Keratinocyte (primary cell): ENCODE measurements around the gene TTC13. TPM values are rescaled to one million over a fixed set of nuclear protein-coding genes. Genes with fewer than 3 reads are reported as not detected.

ENCODE experiments used
- DNase-seq: peaks from one replicate; pipeline ENCODE4 v3.0.0-alpha.2; 2011; ENCODE audit warnings: low read depth, missing footprints, low spot score
- FAIRE-seq: peaks from 2 replicates; lab custom pipeline; 2011; peaks lifted over from hg19 to GRCh38; lab: Jason Lieb, UNC
- H2AFZ ChIP-seq: 2 replicates; pipeline ENCODE4 v1.6.0; 2012; ENCODE audit warnings: low read length, control low read depth, inconsistent platforms; ENCODE audit not compliant: control insufficient read depth
- H3K27ac ChIP-seq: 2 replicates; pipeline ENCODE4 v1.5.1; 2011; ENCODE audit warnings: low read length; ENCODE audit not compliant: control insufficient read depth, insufficient read depth
- H3K27me3 ChIP-seq: 3 replicates; pipeline ENCODE4 v1.6.0; 2011; ENCODE audit warnings: low read length; ENCODE audit not compliant: control insufficient read depth, insufficient read depth; ENCODE audit errors: extremely low read depth
- H3K36me3 ChIP-seq, 2 experiments: 2 replicates in 1 of 2; 3 replicates in 1 of 2; pipeline ENCODE4 v1.5.1; 2011; ENCODE audit warnings: low read length in 2 of 2, mild to moderate bottlenecking in 1 of 2; ENCODE audit not compliant: control insufficient read depth in 2 of 2, insufficient read depth in 2 of 2; ENCODE audit errors: extremely low read depth in 1 of 2
- H3K4me1 ChIP-seq: 3 replicates; pipeline ENCODE4 v1.5.1; 2011; ENCODE audit warnings: low read length; ENCODE audit not compliant: control insufficient read depth, insufficient read depth; ENCODE audit errors: extremely low read depth
- H3K4me2 ChIP-seq: 3 replicates; pipeline ENCODE4 v1.6.0; 2011; ENCODE audit warnings: low read depth, low read length; ENCODE audit not compliant: control insufficient read depth, insufficient read depth; ENCODE audit errors: extremely low read depth
- H3K4me3 ChIP-seq, 3 experiments: fragments of 200-600 bp in 1 of 3; sonication (generic) in 1 of 3; 2 replicates in 2 of 3; 3 replicates in 1 of 3; pipeline ENCODE4 v1.5.1; 2011 to 2016; ENCODE audit warnings: low read length in 3 of 3, mild to moderate bottlenecking in 3 of 3, control low read depth in 2 of 3, inconsistent platforms in 1 of 3, low read depth in 1 of 3, mixed read lengths in 1 of 3, mixed run types in 1 of 3, moderate library complexity in 1 of 3; ENCODE audit not compliant: control insufficient read depth in 2 of 3, insufficient read depth in 2 of 3; ENCODE audit errors: extremely low read depth in 1 of 3
- H3K79me2 ChIP-seq: 2 replicates; pipeline ENCODE4 v1.6.0; 2012; ENCODE audit warnings: low read length; ENCODE audit not compliant: control insufficient read depth, insufficient read depth
- H3K9ac ChIP-seq: 3 replicates; pipeline ENCODE4 v1.6.0; 2011; ENCODE audit warnings: low read length; ENCODE audit not compliant: control insufficient read depth, insufficient read depth; ENCODE audit errors: extremely low read depth
- H3K9me1 ChIP-seq: 3 replicates; pipeline ENCODE4 v1.6.0; 2011; ENCODE audit warnings: low read length; ENCODE audit not compliant: control insufficient read depth, insufficient read depth; ENCODE audit errors: extremely low read depth
- H3K9me3 ChIP-seq: 2 replicates; pipeline ENCODE4 v1.5.1; 2012; ENCODE audit warnings: low read depth, low read length; ENCODE audit not compliant: control insufficient read depth
- H4K20me1 ChIP-seq: 3 replicates; pipeline ENCODE4 v1.6.0; 2011; ENCODE audit warnings: low read length; ENCODE audit not compliant: control insufficient read depth, insufficient read depth; ENCODE audit errors: extremely low read depth
- EZH2 ChIP-seq: IDR thresholded peaks from one replicate; pipeline ENCODE4 v1.6.1; 2012; ENCODE audit warnings: inconsistent platforms, mild to moderate bottlenecking, low read length, moderate library complexity
- dilution Hi-C: fragments of 300-500 bp; cut with MboI; formaldehyde crosslinking; loops from one replicate; pipeline ENCODE4 v1.7.0; 2020; ENCODE audit warnings: low sequenced_read_pairs; ENCODE audit not compliant: extremely low pct_ligation_motif_present
- polyA plus RNA-seq, 5 experiments: library from polyadenylated mRNA; depleted of rRNA in 3 of 5; stranded (reverse) in 3 of 5; stranded (forward) in 1 of 5; unstranded in 1 of 5; fragments of >200 nt; gene quantifications; 1 replicate in 1 of 5; 2 replicates in 3 of 5; 3 replicates in 1 of 5; pipeline versions ENCODE4 v1.2.1 to v1.2.3, GENCODE V29; 2011 to 2012; ENCODE audit warnings: missing spikeins in 2 of 5, low read depth in 1 of 5, low replicate concordance in 1 of 5
- TF ChIP-seq, protein P1 (sequence below), 3 experiments: IDR thresholded peaks in 1 of 3; conservative IDR thresholded peaks in 1 of 3; optimal IDR thresholded peaks in 1 of 3; 2 replicates in 2 of 3; 3 replicates in 1 of 3; pipeline versions ENCODE3 to v1.5.1; 2011; ENCODE audit warnings: low read length in 3 of 3, mild to moderate bottlenecking in 3 of 3, moderate library complexity in 2 of 3, control low read depth in 1 of 3, inconsistent platforms in 1 of 3; ENCODE audit not compliant: insufficient read depth in 2 of 3; ENCODE audit errors: extremely low read depth in 1 of 3

TTC13 gene
- polyA plus RNA-seq, 1 donor (not counting 4 experiments of a cell fraction or from before 2014, with no cell fraction given), result 8.3 TPM

DNA sequence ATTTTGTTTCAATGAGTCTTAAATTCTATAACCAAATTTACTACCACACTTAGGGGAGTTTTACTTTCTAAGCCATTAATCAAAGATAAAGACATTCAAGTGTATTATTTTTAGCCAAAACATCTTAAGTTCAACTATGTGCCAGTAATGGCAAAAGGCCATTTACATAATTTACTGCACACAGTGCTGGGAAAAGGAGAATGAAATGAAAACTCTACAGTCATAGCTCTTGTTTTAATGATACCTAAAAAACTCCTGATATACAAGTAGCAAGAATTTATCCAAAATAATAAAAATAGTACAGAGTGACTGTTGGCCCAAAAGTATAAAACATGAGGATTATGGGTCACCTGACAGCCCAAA is 67.9 kb downstream of the TTC13 start:
- dilution Hi-C loops, result no loop called here
- FAIRE-seq, result no peak
- DNase-seq, result no peak
- Histone ChIP-seq H3K79me2 (no peaks in the 10 kb centered on the region), H3K4me1 (no peaks in the 10 kb centered on the region), H3K9me3 (no peaks in the 10 kb centered on the region), H2AFZ (no peak overlapping the region), H3K4me2 (no peak overlapping the region), H3K27ac (no peak overlapping the region), H3K36me3 (peaks cover 0 to 3% of the 10 kb centered on the region in 2 experiments), H3K9ac (no peak overlapping the region), H4K20me1 (no peaks in the 10 kb centered on the region), H3K27me3 (no peaks in the 10 kb centered on the region), H3K9me1 (no peaks in the 10 kb centered on the region), H3K4me3 (no peak overlapping the region)
- TF ChIP-seq, protein P1, sequence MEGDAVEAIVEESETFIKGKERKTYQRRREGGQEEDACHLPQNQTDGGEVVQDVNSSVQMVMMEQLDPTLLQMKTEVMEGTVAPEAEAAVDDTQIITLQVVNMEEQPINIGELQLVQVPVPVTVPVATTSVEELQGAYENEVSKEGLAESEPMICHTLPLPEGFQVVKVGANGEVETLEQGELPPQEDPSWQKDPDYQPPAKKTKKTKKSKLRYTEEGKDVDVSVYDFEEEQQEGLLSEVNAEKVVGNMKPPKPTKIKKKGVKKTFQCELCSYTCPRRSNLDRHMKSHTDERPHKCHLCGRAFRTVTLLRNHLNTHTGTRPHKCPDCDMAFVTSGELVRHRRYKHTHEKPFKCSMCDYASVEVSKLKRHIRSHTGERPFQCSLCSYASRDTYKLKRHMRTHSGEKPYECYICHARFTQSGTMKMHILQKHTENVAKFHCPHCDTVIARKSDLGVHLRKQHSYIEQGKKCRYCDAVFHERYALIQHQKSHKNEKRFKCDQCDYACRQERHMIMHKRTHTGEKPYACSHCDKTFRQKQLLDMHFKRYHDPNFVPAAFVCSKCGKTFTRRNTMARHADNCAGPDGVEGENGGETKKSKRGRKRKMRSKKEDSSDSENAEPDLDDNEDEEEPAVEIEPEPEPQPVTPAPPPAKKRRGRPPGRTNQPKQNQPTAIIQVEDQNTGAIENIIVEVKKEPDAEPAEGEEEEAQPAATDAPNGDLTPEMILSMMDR (optimal IDR thresholded peaks at IDR 0.05 in 1 of 3, IDR thresholded peaks at IDR 0.05 in 1 of 3, conservative IDR thresholded peaks at IDR 0.05 in 1 of 3; ENCODE audit: extremely low read depth in 1 of 3, insufficient read depth in 2 of 3, low read length in 3 of 3), result no peak
- TF ChIP-seq EZH2, result no peak

DNA sequence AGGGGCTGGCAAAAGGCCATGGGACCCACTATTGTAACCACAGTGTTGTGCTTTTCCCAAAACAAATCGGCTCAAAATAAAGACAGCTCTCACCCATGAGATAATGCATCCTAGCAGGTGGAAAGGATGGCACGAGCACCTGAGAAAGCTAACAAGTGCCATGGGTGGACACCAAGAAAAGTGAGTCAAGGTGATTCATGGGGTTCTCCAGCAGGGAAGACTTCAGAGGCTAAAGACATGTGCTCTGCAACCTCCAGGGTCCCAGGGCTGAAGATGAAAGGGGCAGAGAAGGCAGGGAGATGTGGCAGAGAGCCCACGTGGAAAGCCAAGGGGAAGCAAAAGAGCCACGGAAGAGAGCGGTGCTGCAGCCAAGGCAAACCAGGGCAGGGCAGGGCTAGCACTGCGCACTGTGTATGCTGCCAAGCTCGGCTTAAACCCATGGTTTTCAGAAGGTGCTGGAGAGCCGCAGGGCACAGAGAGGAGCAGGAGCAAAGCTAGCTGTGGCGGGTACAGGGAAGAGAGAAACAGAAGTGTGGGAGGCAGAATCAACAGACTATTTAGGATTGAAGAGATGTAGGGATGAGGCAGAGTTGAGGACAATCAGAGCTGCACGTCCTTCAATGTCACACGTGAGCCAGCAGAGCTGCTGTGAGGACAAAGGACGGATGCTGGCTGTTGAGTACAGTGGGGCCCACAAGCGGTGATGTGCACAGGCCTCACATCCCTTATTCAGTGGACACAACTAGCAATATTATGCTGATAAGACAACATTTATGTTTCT is 68.5 kb downstream of the TTC13 start:
- Histone ChIP-seq H2AFZ (no peak overlapping the region), H3K79me2 (no peaks in the 10 kb centered on the region), H3K9me1 (no peaks in the 10 kb centered on the region), H3K9ac (no peak overlapping the region), H3K4me1 (no peaks in the 10 kb centered on the region), H4K20me1 (no peaks in the 10 kb centered on the region), H3K27me3 (no peaks in the 10 kb centered on the region), H3K9me3 (no peaks in the 10 kb centered on the region), H3K4me2 (no peak overlapping the region), H3K36me3 (peaks cover 0 to 3% of the 10 kb centered on the region in 2 experiments), H3K4me3 (no peak overlapping the region), H3K27ac (no peak overlapping the region)
- dilution Hi-C loops, result no loop called here
- no peak for DNase-seq
- TF ChIP-seq, protein P1 (optimal IDR thresholded peaks at IDR 0.05 in 1 of 3, IDR thresholded peaks at IDR 0.05 in 1 of 3, conservative IDR thresholded peaks at IDR 0.05 in 1 of 3; ENCODE audit: extremely low read depth in 1 of 3, insufficient read depth in 2 of 3, low read length in 3 of 3), result no peak
- TF ChIP-seq EZH2, result no peak
- FAIRE-seq, result no peak
